Vagina (tissue), 2 donors: ENCODE data around the gene GNPTG.

ENCODE experiments used
- CTCF ChIP-seq, 3 experiments: fragments of 450-650 bp in 2 of 3; fragments of 200-600 bp in 1 of 3; sonication (generic) in 1 of 3; IDR thresholded peaks; one replicate each; pipeline ENCODE4 v1.5.1; 2017 to 2019; ENCODE audit warnings: antibody characterized with exemption in 3 of 3, mild to moderate bottlenecking in 2 of 3, moderate library complexity in 2 of 3
- POLR2A ChIP-seq, 2 donors: fragments of 450-650 bp; IDR thresholded peaks; one replicate each; pipeline ENCODE4 v1.6.1; 2017; ENCODE audit warnings: antibody characterized with exemption in 2 of 2, mild to moderate bottlenecking in 2 of 2, moderate library complexity in 2 of 2

- no peak for TF ChIP-seq CTCF (IDR thresholded peaks at IDR 0.05)
- TF ChIP-seq POLR2A (IDR thresholded peaks at IDR 0.05): no peak
Measured at GRCh38 chr16:1392826-1393225, 41.1 kb downstream of the GNPTG start.
